Measurements from ENCODE around the gene THSD4.

DNA sequence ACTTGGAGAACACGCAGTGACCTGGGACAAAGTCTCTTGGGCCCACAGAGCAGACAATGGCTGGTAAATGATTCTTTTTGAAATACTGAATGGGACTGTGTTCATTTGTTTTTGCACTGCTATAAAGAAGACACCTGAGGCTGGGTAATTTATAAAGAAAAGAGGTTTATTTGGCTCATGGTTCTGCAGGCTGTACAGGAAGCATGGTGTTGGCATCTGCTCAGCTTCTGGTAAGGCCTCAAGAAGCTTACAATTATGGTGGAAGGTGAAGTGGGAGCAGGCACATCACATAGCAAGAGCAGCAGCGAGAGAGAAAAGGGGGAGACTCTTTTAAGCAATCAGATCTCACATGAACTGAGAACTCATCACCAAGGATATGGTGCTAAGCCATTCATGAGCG lies 321.6 kb downstream of the THSD4 start:
- TF ChIP-seq, protein P1, sequence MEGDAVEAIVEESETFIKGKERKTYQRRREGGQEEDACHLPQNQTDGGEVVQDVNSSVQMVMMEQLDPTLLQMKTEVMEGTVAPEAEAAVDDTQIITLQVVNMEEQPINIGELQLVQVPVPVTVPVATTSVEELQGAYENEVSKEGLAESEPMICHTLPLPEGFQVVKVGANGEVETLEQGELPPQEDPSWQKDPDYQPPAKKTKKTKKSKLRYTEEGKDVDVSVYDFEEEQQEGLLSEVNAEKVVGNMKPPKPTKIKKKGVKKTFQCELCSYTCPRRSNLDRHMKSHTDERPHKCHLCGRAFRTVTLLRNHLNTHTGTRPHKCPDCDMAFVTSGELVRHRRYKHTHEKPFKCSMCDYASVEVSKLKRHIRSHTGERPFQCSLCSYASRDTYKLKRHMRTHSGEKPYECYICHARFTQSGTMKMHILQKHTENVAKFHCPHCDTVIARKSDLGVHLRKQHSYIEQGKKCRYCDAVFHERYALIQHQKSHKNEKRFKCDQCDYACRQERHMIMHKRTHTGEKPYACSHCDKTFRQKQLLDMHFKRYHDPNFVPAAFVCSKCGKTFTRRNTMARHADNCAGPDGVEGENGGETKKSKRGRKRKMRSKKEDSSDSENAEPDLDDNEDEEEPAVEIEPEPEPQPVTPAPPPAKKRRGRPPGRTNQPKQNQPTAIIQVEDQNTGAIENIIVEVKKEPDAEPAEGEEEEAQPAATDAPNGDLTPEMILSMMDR (IDR thresholded peaks at IDR 0.05; ENCODE audit: insufficient read depth, low read depth, low read length): no peak
- TF ChIP-seq EZH2 (IDR thresholded peaks at IDR 0.05; ENCODE audit: insufficient read depth, low read length): no peak
